SJCRH30 (cell line): Measurements from ENCODE around the gene RGS7. TPM values are rescaled to one million over a fixed set of nuclear protein-coding genes. Genes with fewer than 3 reads are reported as not detected.
"Not testable (repeated sequence)": the region's sequence is repeated elsewhere in the genome, so short reads cannot be mapped to it uniquely, and the experiment has no call there.

Experiments
- DNase-seq, 2 experiments: peaks; one replicate each; pipeline ENCODE4 v3.0.0-alpha.2; 2015 to 2020
- H3K27ac ChIP-seq: fragments of 250-450 bp; sonication (Bioruptor Pico); 2 replicates; pipeline ENCODE4 v1.5.1; 2020; ENCODE audit warnings: mild to moderate bottlenecking, moderate library complexity
- H3K27me3 ChIP-seq: fragments of 250-450 bp; sonication (Bioruptor Pico); 2 replicates; pipeline ENCODE4 v1.5.1; 2020; ENCODE audit warnings: mild to moderate bottlenecking, moderate library complexity
- H3K36me3 ChIP-seq: fragments of 250-450 bp; sonication (Bioruptor Pico); 2 replicates; pipeline ENCODE4 v1.5.1; 2020; ENCODE audit warnings: mild to moderate bottlenecking, moderate library complexity
- H3K4me1 ChIP-seq: fragments of 250-450 bp; sonication (Bioruptor Pico); 2 replicates; pipeline ENCODE4 v1.5.1; 2020; ENCODE audit warnings: mild to moderate bottlenecking, moderate library complexity
- H3K4me3 ChIP-seq: fragments of 250-450 bp; sonication (Bioruptor Pico); 2 replicates; pipeline ENCODE4 v1.5.1; 2020; ENCODE audit warnings: mild to moderate bottlenecking, moderate library complexity
- H3K9me3 ChIP-seq: fragments of 250-450 bp; sonication (Bioruptor Pico); replicated peaks from 2 replicates; pipeline ENCODE4 v1.5.1; 2020; ENCODE audit warnings: mild to moderate bottlenecking, moderate library complexity
- total RNA-seq: library from RNA; depleted of rRNA; stranded (reverse); fragments of >200 nt; shearing (Covaris generic); gene quantifications from 2 replicates; pipeline ENCODE4 v1.2.3, GENCODE V29; 2014

Gene RGS7
- total RNA-seq, 1 experiment from 2014 or later = 0.16 TPM

GRCh38 chr1:241222813-241223212 is 134.2 kb downstream of the RGS7 start:
- not testable (repeated sequence) for H3K9me3 ChIP-seq, H3K27ac ChIP-seq, H3K27me3 ChIP-seq, DNase-seq, H3K36me3 ChIP-seq, H3K4me1 ChIP-seq, H3K4me3 ChIP-seq

- Histone ChIP-seq H3K27me3 (no peaks in the 10 kb centered on the region), H3K9me3 (no peaks in the 10 kb centered on the region), H3K4me1 (no peaks in the 10 kb centered on the region), H3K4me3 (no peak overlapping the region), H3K27ac (no peak overlapping the region), H3K36me3 (no peaks in the 10 kb centered on the region)
- no peak for DNase-seq
Observed at GRCh38 chr1:241221319-241221718, 135.7 kb downstream of the RGS7 start.

- not testable (repeated sequence) for H3K27ac ChIP-seq, DNase-seq, H3K4me3 ChIP-seq, H3K9me3 ChIP-seq, H3K36me3 ChIP-seq, H3K27me3 ChIP-seq, H3K4me1 ChIP-seq
Observed at GRCh38 chr1:241220913-241221312, 136.1 kb downstream of the RGS7 start.

- no peak for DNase-seq
- H3K4me1 ChIP-seq = no peaks in the 10 kb centered on the region
- no peaks in the 10 kb centered on the region for H3K36me3 ChIP-seq
- no peak overlapping the region for H3K4me3 ChIP-seq
- H3K27me3 ChIP-seq = no peaks in the 10 kb centered on the region
- no peak overlapping the region for H3K27ac ChIP-seq
- H3K9me3 ChIP-seq = no peaks in the 10 kb centered on the region
Observed at GRCh38 chr1:241219449-241219848, 137.6 kb downstream of the RGS7 start.

GRCh38 chr1:241217516-241217915 is 139.5 kb downstream of the RGS7 start:
- Histone ChIP-seq H3K4me3 (no peak overlapping the region), H3K4me1 (no peaks in the 10 kb centered on the region), H3K36me3 (no peaks in the 10 kb centered on the region), H3K9me3 (no peaks in the 10 kb centered on the region), H3K27ac (no peak overlapping the region), H3K27me3 (no peaks in the 10 kb centered on the region)
- no peak for DNase-seq

GRCh38 chr1:241215683-241216082 is 141.3 kb downstream of the RGS7 start:
- Histone ChIP-seq H3K27me3 (no peaks in the 10 kb centered on the region), H3K4me1 (no peaks in the 10 kb centered on the region), H3K9me3 (no peaks in the 10 kb centered on the region), H3K36me3 (no peaks in the 10 kb centered on the region), H3K4me3 (no peak overlapping the region), H3K27ac (no peak overlapping the region)
- no peak for DNase-seq

GRCh38 chr1:241215203-241215602 is 141.8 kb downstream of the RGS7 start:
- H3K27ac ChIP-seq = no peak overlapping the region
- H3K4me1 ChIP-seq = no peaks in the 10 kb centered on the region
- H3K4me3 ChIP-seq = no peak overlapping the region
- no peaks in the 10 kb centered on the region for H3K27me3 ChIP-seq
- no peak for DNase-seq
- no peaks in the 10 kb centered on the region for H3K9me3 ChIP-seq
- no peaks in the 10 kb centered on the region for H3K36me3 ChIP-seq

- H3K4me1 ChIP-seq = no peaks in the 10 kb centered on the region
- no peaks in the 10 kb centered on the region for H3K36me3 ChIP-seq
Observed at GRCh38 chr1:241213139-241213538, 143.9 kb downstream of the RGS7 start.

GRCh38 chr1:241212628-241213027 is 144.4 kb downstream of the RGS7 start:
- Histone ChIP-seq H3K36me3 (no peaks in the 10 kb centered on the region), H3K27me3 (no peaks in the 10 kb centered on the region), H3K4me3 (no peak overlapping the region), H3K9me3 (no peaks in the 10 kb centered on the region), H3K4me1 (no peaks in the 10 kb centered on the region), H3K27ac (no peak overlapping the region)
- no peak for DNase-seq

More at GRCh38 chr1:241213139-241213538, 143.9 kb downstream of the RGS7 start:
- Histone ChIP-seq H3K4me3 (no peak overlapping the region), H3K27me3 (no peaks in the 10 kb centered on the region), H3K9me3 (no peaks in the 10 kb centered on the region), H3K27ac (no peak overlapping the region)
- DNase-seq = no peak

- no peak overlapping the region for H3K27ac ChIP-seq
Observed at GRCh38 chr1:241208910-241209379, 148.1 kb downstream of the RGS7 start.

GRCh38 chr1:241203817-241204216 is 153.2 kb downstream of the RGS7 start:
- no peaks in the 10 kb centered on the region for H3K27me3 ChIP-seq
- no peaks in the 10 kb centered on the region for H3K36me3 ChIP-seq
- H3K4me1 ChIP-seq = no peaks in the 10 kb centered on the region
- no peak overlapping the region for H3K4me3 ChIP-seq
- no peaks in the 10 kb centered on the region for H3K9me3 ChIP-seq
- no peak for DNase-seq
- no peak overlapping the region for H3K27ac ChIP-seq

More at GRCh38 chr1:241208910-241209379, 148.1 kb downstream of the RGS7 start:
- Histone ChIP-seq H3K27me3 (no peaks in the 10 kb centered on the region), H3K4me3 (no peak overlapping the region), H3K4me1 (no peaks in the 10 kb centered on the region), H3K9me3 (no peaks in the 10 kb centered on the region), H3K36me3 (no peaks in the 10 kb centered on the region)
- no peak for DNase-seq

- Histone ChIP-seq H3K27me3 (no peaks in the 10 kb centered on the region), H3K27ac (no peak overlapping the region), H3K4me1 (no peaks in the 10 kb centered on the region), H3K4me3 (no peak overlapping the region), H3K36me3 (no peaks in the 10 kb centered on the region), H3K9me3 (no peaks in the 10 kb centered on the region)
- DNase-seq = no peak
Observed at GRCh38 chr1:241202401-241202800, 154.6 kb downstream of the RGS7 start.

GRCh38 chr1:241186716-241187115 is 170.3 kb downstream of the RGS7 start:
- DNase-seq = no peak
- no peaks in the 10 kb centered on the region for H3K36me3 ChIP-seq
- H3K9me3 ChIP-seq = no peaks in the 10 kb centered on the region
- no peaks in the 10 kb centered on the region for H3K4me1 ChIP-seq
- no peak overlapping the region for H3K4me3 ChIP-seq
- no peak overlapping the region for H3K27ac ChIP-seq
- H3K27me3 ChIP-seq = no peaks in the 10 kb centered on the region

GRCh38 chr1:241181971-241182370 is 175.0 kb downstream of the RGS7 start:
- no peaks in the 10 kb centered on the region for H3K27me3 ChIP-seq
- H3K4me1 ChIP-seq = no peaks in the 10 kb centered on the region
- no peaks in the 10 kb centered on the region for H3K9me3 ChIP-seq
- no peak overlapping the region for H3K4me3 ChIP-seq
- H3K27ac ChIP-seq = no peak overlapping the region
- DNase-seq = no peak
- no peaks in the 10 kb centered on the region for H3K36me3 ChIP-seq

- Histone ChIP-seq H3K27ac (no peak overlapping the region), H3K9me3 (no peaks in the 10 kb centered on the region), H3K36me3 (no peaks in the 10 kb centered on the region), H3K27me3 (no peaks in the 10 kb centered on the region), H3K4me3 (no peak overlapping the region), H3K4me1 (no peaks in the 10 kb centered on the region)
- no peak for DNase-seq
Observed at GRCh38 chr1:241181471-241181870, 175.5 kb downstream of the RGS7 start.

- H3K4me1 ChIP-seq = no peaks in the 10 kb centered on the region
- no peaks in the 10 kb centered on the region for H3K9me3 ChIP-seq
- no peak overlapping the region for H3K27ac ChIP-seq
- no peaks in the 10 kb centered on the region for H3K36me3 ChIP-seq
- H3K4me3 ChIP-seq = no peak overlapping the region
- DNase-seq = no peak
- H3K27me3 ChIP-seq = no peaks in the 10 kb centered on the region
Observed at GRCh38 chr1:241180569-241180968, 176.4 kb downstream of the RGS7 start.
